Stimulated activated CD8-positive, alpha-beta memory T cell treated with anti-CD3 and anti-CD28 coated beads, Interleukin-4, amount 100 ng/mL, for 24 hours (primary cell): Measurements from ENCODE around the gene PLOD3.

Experiments
- DNase-seq: peaks from one replicate; pipeline ENCODE4 v3.0.0-alpha.2; 2020; ENCODE audit warnings: low read depth

The PLOD3 gene

DNA sequence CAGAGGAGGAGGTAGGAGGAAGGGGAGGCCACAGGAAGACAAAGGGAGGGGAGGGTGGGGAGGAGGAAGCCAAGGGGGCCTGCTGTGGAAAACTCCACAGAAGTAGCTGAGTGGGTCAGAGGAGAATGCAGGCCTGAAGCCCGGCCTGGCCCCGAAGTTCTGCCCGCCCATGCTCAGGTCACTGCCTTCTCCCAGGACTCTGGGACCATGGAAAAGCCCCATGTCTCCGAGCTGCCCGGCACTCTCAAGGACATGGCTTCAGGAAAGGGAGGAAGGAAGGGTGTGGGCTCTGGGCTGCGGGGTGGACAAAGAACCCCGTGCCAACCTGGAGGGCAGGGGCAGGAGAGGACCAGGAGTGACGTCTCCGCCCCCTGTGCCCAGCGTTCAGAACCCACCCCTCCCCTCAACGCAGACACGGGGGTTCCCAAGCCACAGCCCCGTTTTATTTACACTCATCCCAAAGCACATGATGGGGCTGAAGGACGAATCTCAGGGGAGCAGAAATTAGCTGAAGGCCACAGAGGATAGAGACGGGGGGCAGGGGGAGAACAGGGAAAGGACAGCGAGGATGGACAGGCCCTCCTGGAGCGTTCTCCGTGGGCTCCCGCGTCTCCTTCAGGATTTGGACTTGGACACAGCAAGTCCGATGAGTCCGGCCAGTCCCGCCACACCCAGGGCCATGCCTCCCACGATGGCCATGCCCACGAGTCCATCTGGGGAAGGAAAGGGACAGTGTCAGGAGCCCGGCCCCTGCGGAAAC is 22.0 kb upstream of the PLOD3 start:
- DNase-seq, result no peak

DNA sequence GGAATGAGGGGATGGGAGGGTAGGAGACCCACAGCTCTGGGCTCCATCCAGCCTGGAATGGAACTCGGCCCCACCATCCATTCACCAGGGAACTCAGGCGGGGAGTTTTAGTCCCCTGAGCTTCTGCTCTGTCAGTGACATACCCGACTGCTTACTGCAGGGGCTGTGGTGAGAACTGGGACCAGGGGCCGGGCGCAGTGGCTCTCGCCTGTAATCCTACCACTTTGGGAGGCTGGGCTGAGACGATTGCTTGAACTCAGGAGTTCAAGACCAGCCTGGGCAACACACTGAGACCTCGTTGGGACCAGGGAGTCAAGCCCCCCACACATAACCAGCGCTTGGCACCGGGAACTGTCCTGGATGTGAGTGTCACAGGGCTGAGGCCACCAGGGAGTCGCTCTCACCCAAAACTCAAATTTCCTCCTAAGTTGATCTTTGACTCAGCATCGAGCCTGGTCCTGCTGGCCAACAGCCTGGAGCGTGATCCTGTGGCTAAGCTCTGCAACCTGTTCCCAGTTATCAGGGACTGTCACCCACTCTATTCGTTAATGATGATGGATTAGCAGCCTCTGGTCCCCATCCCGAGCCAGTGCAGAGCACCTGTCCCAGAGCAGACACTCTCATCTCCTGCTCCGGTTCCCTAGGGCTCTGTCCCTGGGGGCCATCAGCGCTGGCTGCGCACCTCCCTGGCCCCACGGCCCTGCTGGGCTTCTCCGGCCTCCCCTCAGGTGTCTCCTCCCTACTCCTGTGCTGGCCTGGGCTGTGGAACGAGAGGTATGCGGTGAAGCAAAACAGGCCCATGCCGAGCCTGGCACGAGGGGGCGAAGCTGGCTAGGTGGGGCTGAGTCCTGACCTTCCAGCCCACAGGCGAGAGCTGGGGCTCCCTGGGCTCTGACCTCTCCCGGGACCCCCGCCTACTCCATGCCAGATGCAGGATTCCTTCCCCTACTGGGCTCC is 21.1 kb upstream of the PLOD3 start:
- DNase-seq, result no peak

DNA sequence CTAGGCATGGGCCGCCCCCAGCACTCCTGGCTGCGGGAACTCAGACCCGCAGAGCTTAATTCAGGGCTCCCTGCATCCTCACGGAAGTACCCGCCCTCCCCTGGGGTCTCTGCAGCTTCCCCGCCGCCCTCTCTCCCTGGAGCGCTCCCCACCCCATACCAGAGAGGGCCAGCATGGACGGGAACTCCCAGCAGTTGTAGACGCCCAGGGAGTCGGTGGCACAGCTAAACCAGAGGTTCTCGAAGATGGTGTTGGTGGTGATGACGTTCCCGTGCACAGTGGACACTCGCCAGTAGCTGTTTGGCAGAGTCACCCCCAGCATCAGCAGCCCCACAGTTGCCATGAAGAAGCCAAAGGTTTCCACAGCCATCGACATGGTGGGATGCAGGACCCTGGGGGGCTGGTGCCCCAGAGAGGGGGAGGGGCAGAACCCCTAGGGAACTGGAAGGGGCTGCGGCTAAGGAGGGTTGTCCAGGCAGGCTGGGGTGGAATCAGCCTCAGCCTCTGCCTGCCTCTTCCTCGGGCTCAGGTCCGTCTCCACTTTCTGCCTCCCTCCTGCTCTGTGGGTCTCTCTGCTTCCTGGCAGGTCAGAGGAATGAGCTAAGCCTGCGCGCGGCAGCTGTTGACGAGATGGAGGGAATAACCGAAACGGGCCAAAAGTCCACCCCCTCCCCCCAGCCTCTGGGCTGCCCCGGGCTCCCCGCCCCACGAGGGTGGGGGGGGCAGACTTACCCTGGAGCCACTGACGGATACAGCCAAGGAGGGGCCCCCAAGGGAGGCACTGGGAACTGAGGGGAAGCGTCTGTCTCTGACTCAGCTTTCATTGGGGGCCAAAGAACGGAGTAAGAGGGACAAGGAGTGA is 20.1 kb upstream of the PLOD3 start, which contains the start of gene CLDN15:
Gene CLDN15, minus strand, starts transcription at position 597 of the 862 bp plus-strand sequence. Its CDS starts 221 bp downstream, at position 376.
- DNase-seq, result no peak

DNA sequence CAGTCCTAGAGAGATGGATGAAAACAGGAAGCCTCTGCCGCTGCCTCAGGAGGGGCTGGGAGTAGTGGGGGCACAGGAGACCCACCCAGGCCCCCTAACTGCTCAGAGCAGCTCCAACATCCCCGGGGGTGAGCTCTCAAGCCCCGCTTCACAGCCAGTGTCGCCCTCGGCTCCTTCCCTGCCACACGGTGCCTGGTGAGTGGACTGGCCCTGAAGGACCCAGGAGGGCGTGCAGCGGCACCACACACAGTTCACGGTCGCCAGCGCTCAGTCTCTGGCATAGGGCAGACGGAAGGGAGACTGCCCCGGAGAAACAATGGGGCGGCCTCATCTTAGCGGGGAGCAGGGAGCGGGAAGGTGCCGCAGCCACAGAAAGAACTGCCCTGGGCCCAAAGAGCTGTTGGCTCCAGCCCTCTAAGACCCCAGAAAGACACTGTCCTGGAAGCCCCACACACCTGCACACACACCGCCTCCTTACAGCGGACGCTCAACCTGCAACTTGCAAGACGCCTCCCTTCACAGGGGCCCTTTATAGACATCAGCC is 19.0 kb upstream of the PLOD3 start:
- no peak for DNase-seq

DNA sequence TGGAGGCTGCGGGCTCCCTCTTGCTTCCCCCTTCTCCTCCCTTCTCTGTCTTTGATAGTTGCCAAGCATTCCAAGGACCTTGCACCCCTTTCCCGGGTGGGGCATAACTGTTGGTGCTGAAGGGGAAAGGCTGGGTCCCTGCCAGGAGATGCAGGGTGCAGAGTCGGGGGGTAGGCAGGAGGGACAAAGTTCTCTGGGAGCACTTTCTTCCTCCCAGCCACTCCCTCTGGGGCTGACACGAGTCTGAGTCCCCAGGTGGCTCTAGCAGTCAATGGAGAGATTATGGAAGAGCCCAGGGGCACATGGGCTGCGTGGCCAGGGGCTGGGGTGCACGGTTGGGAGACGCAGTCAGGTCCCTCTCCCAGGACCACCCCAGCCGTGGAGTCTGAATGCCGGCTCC is 18.1 kb upstream of the PLOD3 start:
- DNase-seq, result no peak

DNA sequence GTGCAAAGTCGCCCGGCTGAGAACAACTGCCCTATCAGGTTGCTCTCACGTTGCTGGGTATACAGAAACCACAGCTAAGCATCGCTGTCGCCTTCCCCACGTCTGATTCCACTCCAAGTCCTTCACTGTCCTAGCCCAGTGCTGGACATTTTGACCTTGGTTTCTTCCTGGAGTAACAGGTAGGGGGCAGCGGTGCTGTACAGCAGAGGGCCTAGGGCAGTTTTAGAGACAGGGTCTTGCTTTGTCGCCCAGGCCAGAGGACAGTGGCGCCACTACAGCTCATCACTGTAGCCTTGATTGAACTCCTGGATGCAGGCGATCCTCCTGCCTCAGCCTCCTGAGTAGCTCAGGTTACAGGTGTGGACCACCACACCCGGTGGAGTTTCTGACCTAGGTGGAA is 17.7 kb upstream of the PLOD3 start:
- DNase-seq, result no peak

DNA sequence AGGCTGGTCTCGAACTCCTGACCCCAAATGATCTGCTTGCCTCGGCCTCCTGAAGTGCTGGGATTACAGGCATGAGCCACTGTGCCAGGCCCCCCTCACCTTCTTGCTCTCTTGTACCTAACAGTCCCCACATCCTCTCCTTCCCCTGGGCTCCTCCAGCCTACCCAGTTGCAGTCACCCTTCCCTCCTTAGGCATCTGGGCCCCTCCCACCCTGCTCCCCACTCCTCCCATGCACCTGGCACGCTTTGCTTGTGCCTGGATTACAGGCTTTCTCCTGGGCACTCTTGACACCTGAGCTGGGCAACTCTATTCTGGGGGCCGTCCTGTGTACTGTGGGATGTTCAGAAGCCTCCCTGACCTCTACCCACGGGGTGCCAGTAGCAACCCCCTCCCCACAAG is 17.3 kb upstream of the PLOD3 start:
- DNase-seq, result no peak

DNA sequence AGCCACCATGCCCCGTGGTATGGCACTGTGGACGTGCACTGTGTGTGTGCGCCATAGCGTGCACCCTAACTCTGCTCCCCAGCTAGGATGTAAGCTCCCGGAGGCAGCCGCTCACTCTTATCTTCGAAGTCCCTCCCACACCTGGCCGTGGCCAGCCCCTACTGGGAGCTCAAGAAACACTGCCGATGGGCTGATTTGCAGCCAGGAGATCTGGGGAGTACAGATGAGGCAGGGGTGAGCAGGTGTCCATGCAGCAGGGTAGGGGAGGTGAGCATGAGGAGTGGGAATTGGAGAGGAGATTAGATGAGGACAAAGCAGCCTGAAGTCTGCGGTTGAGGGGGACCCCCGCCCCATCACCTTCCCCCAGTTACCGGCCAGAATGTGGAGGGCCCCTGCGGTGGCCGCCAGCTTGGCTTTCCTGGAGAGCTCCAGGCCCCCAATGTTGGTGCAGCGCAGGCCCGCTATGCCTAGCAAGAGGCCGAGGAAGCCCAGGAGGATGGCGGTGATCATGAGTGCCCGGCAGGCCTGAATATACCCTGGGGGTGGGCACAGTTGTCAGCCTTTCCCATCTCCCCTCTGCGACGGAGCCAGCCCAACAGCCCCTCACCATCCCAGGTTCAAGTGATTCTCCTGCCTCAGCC is 16.6 kb upstream of the PLOD3 start:
- no peak for DNase-seq

DNA sequence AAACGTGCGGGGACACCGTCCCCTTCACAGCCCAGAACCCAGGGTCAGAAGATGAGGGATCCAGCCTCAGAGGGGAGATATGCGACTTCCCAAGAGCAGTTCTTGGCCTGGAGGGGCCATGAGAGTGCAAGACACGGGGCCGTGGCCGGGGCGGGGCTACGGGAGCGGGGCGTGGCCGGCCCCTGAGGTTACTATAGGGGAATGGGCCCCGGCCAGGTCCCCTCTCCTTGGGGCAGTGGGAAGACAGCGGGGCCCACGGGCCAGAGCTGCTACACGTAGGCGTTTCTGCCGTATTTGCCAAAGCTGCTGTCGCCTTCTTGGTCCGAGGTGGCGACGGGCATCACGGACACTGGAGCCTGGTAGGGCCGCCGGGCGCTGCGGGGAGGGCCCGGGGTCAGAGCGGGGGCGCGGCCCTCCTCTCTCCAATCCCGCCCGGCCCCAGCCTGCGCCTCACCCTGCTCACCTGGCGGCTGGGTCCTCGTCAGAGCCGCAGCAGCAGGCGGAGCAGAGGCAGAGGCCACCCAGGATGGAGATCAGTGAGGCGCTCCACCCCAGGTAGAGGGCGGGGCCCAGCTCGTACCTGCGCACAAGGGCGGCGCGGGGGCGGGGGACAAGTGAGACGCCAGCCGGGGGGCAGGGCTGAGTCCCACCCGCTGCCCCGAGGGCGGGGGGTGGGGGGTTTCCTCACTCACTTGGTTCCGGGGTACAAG is 14.9 kb upstream of the PLOD3 start:
- DNase-seq, result no peak

DNA sequence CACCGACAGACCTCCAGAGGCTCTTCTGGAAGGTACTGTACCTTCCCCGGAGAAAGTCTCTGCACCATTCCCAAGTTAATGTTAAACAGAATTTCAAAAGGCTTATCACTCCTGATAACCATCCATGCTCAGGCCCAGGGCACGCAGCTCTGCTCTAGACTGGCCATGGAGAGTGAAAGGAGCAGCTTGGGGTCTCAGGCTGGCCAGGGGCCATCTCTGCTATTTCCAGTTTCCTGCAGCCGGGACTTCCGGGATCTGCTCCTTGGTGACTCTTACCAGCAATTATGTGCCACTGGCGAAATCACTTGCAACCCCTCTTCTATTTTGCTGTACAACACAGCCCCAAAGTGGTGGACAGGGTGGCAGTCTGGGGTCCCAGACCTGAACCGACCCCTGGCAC is 14.3 kb upstream of the PLOD3 start:
- no peak for DNase-seq

DNA sequence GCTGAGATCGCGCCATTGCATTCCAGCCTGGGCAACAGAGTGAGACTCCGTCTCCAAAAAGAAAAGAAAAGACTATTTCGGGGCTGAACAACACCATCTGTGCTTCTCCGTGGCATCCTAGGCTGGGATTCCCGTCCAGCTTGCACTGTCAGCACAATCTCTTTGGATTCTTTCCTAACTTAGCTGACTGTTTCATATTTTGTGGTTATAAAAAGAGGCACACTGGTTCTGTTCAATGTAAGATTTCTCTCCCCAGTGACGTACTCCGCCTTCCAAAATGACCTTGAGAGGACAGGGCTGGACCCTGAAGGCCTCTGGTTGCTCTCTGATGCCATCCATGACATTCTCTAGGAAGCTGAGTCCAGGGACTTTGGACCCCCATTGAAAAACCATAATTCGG is 9.3 kb upstream of the PLOD3 start:
- DNase-seq, result no peak

DNA sequence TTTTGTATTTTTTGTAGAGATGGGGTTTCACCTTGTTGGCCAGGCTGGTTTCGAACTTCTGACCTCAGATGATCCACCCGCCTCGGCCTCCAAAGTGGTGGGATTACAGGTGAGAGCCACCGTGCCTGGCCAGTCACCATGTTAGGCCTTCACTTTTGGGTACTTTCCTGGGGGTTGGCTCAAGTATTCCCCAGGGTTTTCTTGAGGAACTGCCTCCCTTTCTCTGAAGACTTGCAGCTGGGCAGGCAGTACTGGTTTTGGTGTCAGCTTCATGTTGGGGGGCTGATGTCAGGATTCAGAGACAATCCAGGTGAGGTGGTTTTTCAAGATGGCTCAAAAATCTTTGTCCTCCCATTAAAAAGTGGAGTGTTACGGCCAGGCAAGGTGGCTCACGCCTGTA is 8.3 kb upstream of the PLOD3 start:
- DNase-seq, result no peak

DNA sequence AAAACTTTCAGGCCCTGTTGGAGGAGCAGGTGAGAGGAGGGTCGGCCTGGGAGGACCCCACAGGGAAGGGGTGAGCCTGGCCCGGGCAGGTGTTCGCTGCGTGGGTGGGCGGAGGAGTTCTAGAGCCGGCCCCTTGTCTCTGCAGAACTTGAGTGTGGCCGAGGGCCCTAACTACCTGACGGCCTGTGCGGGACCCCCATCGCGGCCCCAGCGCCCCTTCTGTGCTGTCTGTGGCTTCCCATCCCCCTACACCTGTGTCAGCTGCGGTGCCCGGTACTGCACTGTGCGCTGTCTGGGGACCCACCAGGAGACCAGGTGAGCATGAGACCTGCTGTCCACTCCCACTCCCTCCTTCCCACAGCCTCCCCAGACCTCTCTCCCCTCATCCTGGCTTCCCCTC is 6.1 kb upstream of the PLOD3 start:
- no peak for DNase-seq

DNA sequence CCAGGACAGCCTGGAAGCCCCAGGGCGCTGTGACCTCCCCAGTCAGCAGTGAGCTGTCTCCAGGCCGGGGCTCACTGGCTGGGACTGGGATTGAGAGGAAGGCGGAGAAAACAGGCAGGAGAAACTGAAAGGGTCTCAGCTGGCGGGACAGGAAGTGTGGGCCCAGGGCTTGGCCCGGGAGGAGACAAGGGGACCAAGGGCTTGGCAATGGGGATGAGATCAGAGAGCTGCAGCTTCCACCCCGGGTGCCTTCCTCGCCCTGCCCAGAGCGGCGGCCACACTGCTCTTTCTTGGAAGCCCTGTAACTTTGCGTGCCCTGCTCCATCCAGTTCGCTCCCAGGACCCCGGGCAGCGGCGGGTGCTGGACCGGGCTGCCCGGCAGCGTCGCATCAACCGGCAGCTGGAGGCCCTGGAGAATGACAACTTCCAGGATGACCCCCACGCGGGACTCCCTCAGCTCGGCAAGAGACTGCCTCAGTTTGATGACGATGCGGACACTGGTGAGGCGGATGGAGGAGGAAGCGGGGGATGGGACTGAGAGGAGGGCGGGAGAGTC is 5.0 kb upstream of the PLOD3 start:
- DNase-seq, result no peak

DNA sequence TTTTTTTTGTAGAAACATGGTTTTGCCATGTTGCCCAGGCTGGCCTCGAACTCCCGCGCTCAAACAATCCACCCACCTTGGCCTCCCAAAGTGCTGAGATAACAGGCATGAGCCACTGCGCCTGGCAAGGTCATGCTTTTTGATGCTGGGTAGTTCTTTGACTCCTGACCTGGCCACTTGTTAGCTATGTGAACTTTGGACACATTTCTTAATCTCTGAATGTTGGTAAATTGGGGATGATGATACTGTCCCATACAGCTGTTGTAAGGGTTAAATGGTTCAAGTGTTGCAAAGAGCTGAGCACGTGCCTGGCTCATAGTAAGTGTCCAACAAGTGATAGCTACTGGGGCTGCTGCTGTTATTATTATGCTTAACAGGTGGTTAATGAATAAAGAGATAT is 2.9 kb upstream of the PLOD3 start:
- no peak for DNase-seq

DNA sequence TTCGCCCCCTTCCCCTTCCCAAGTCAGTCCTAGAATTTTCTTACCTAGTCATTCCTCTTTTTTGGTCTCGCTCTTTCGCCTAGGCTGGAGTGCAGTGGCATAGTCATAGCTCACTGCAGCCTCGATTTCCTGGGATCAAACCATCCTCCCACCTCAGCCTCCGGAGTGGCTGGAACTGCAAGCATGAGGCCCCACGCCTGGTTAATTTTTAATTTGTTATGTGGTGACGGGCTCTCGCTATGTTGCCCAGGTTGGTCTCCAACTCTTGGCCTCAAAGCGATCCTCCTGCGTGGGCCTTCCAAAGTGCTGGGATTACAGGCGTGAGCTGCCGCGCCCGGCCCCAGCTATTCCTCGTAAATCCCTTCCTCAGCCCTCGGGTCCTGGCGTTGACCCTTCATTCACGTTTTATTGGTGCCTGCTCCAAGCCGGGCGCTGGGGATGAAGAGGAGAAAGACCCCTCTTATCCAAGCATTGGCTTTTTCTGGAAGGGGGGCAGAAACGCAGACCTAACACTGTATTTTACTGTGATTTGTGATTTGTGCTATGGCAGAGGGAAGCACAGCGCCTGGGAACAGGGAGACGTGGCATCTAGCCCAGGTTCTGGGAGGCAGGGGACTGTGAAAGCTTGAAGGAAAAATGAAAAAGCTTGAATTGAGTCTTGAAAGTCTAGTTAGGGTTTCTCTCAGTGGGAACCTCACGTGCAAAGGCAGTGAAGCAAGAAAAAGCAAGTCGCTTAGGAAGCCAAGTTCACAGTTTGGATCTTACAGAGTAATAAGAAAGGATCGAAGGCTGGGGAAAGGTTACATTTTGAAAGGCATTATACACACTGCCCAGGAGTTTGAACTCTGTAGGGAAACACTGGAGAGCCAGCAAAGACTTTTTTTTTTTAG is 1.1 kb upstream of the PLOD3 start:
- no peak for DNase-seq

DNA sequence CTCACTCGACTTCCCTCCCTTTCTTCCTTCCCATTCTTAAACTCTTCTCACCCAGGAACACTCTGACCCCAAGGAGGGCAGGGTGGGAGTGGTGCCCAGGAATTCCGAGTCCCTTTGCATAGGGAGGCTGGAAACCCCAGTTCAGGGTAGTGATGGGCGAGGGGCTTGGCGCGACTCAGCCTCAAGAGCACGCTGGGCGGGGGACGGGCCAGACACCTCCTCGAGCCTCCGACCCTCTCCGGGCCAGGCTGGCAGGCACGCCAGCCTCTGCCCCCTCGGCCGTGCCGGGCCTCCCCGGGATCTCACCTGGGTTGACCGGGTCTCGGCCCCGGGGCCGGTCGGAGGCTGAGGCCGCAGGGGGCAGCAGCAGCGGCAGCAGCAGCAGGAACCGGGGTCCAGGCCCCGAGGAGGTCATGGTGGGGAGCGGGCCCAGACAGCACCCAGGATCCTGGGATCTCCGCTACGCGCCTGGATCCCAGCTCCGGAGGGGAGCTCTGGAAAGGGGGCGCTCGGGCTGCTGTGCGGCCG is 457 bp downstream of the PLOD3 start:
- no peak for DNase-seq

DNA sequence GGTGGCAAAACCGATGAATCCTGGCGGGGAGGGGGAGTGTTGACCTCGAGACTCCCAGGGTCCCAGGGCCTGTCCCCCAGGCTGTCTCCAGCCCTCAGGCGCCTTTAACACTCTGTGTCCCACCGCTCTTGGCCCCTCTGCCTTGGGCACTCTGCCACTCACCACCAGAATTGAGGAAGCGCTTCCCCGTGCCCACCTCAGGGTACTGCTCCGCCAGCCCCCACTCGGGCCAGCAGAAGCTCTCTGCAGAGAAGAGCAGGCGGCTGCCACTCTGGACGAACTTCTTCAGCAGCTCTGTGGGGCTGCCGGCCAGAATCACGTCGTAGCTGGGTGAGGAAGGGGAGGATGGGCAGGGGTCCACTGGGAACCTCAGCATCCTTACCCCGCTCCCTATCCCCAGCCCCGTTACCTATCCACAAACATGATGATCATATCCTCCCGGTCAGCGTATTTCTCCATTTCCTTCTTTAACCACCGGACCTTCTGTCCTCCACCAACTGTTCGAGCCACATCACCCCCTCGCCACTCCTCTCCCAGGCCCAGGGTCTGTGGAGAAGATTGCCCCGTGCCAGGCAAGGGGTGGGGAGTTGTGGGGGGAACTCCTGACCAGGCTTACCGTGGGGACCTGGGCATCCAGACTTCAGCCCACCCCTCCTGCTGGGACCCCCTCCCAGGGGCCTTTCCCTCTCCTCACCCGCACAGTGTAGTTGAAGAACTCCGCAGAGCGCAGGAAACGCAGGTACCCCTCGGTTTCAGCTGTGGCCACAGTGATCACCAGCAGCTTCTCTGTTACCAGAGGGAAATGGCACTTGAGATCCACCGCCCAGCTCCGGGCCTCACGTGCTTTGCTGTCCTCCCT is 1.2 kb downstream of the PLOD3 start:
- DNase-seq, result no peak
